Breast epithelium (tissue), 3 donors: ENCODE results near the gene AOPEP.

Experiments used
- POLR2A ChIP-seq: fragments of 450-650 bp; IDR thresholded peaks from one replicate; pipeline ENCODE4 v1.6.1; 2016; ENCODE audit warnings: antibody characterized with exemption, mild to moderate bottlenecking, moderate library complexity
- TF ChIP-seq, protein P1 (sequence below), 3 donors: fragments of 450-650 bp; IDR thresholded peaks; one replicate each; pipeline ENCODE4 v1.5.1; 2016 to 2017; ENCODE audit warnings: antibody characterized with exemption in 3 of 3, mild to moderate bottlenecking in 3 of 3, moderate library complexity in 3 of 3

- TF ChIP-seq POLR2A, result no peak
- TF ChIP-seq, protein P1, sequence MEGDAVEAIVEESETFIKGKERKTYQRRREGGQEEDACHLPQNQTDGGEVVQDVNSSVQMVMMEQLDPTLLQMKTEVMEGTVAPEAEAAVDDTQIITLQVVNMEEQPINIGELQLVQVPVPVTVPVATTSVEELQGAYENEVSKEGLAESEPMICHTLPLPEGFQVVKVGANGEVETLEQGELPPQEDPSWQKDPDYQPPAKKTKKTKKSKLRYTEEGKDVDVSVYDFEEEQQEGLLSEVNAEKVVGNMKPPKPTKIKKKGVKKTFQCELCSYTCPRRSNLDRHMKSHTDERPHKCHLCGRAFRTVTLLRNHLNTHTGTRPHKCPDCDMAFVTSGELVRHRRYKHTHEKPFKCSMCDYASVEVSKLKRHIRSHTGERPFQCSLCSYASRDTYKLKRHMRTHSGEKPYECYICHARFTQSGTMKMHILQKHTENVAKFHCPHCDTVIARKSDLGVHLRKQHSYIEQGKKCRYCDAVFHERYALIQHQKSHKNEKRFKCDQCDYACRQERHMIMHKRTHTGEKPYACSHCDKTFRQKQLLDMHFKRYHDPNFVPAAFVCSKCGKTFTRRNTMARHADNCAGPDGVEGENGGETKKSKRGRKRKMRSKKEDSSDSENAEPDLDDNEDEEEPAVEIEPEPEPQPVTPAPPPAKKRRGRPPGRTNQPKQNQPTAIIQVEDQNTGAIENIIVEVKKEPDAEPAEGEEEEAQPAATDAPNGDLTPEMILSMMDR (IDR thresholded peaks at IDR 0.05), result no peak
These were observed 195.7 kb downstream of the AOPEP start for GRCh38 chr9:94922098-94922607.
